Frontal cortex (tissue), 4 donors: ENCODE data around the gene DDX10. TPM values are rescaled to one million over a fixed set of nuclear protein-coding genes. Genes with fewer than 3 reads are reported as not detected.

Experiments
- DNase-seq, 2 donors: peaks; one replicate each; pipeline ENCODE4 v3.0.0; 2012; ENCODE audit warnings: low spot score in 2 of 2
- FAIRE-seq: peaks from 2 replicates; lab custom pipeline; 2012; peaks lifted over from hg19 to GRCh38; lab: Jason Lieb, UNC
- total RNA-seq: library from RNA; depleted of rRNA; stranded (reverse); fragments of >200 nt; gene quantifications from one replicate; pipeline ENCODE4 v1.2.3, GENCODE V29; 2014
- donor health status: control.
- donor health status: control.
- donor health status: control.

DDX10 gene
- total RNA-seq, 1 donor from 2014 or later, result 31.4 TPM

- DNase-seq, result no peak
- FAIRE-seq, result no peak
Observed at GRCh38 chr11:108922241-108922640, 257.4 kb downstream of the DDX10 start.

GRCh38 chr11:108923413-108923812 is 258.5 kb downstream of the DDX10 start:
- no peak for DNase-seq
- FAIRE-seq, result no peak

DNA sequence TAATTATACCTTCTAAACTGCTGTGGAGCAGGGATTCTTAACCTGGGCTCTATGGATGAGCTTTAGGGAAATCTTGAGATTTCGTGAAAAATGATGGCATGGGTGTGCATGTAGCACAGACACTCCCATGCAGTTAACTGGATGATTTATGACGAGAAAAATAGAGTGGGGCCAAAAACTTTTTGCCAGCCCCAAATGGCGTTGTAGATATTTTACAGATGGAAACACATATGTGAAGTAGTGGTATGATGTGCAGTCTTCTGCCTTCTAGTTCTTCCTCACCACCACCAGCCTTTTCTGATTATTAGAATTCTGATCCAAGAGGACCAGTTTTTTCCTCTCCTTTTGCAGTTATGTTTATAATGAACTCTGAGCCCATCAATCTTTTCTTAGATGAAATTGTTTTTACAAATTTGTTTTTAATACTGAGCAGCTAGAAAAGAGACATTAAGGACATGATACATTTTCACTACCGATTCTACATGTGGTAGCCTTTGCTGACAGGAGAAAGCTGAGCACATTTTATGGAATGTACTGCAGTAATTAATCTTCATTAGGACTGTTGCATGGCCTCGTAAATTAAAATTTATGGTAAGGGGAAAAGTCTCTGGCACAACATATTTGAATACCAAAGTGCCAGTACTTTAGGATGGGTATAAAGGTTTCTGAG is 261.4 kb downstream of the DDX10 start:
- no peak for FAIRE-seq
- no peak for DNase-seq

GRCh38 chr11:108926841-108927577 is 262.1 kb downstream of the DDX10 start:
- no peak for DNase-seq
- FAIRE-seq, result no peak

- no peak for FAIRE-seq
Observed at GRCh38 chr11:108927791-108928545, 263.1 kb downstream of the DDX10 start.

GRCh38 chr11:108929241-108929640 is 264.4 kb downstream of the DDX10 start:
- no peak for FAIRE-seq

More at GRCh38 chr11:108927791-108928545, 263.1 kb downstream of the DDX10 start:
- no peak for DNase-seq

DNA sequence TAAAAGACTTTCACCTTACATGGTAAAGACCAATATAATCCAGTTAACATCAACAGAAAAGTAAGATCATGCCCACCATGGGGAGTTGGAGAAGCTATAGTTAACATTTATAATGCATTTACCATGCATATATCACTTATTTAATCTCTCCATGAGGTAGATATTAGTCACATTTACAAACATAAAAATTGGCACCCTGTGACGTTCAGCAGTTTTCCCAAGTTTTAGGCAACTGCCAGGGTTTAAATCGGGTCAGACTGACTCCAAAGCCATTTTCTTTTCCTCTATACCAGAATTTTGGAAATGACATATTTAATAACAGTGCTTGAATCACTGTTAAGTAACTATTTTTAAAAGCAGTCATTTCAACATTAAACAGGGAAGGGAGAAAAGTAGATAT is 266.3 kb downstream of the DDX10 start:
- DNase-seq (no peak), FAIRE-seq (no peak)

More at GRCh38 chr11:108929241-108929640, 264.4 kb downstream of the DDX10 start:
- no peak for DNase-seq

- DNase-seq, result no peak
- FAIRE-seq, result no peak
Observed at GRCh38 chr11:108933630-108934029, 268.8 kb downstream of the DDX10 start.

DNA sequence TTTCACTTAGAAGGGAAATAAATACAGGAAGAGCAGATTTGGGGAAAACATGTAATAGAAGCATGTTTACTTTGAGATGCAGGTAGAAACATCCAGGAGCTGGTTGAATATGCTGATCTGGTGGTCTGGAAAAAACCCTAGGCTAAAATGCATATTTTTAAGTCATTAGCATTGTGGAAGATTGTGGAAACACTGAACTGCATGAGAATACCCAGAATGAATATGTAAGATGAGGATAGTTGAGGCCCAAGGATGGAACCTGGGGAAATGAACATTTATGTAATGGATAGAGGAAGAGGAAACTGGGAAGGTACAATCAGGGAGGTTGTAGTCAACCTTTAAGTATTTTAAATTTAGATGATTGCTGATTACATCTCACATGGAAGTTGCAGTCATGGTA is 269.4 kb downstream of the DDX10 start:
- FAIRE-seq (no peak), DNase-seq (no peak)

DNA sequence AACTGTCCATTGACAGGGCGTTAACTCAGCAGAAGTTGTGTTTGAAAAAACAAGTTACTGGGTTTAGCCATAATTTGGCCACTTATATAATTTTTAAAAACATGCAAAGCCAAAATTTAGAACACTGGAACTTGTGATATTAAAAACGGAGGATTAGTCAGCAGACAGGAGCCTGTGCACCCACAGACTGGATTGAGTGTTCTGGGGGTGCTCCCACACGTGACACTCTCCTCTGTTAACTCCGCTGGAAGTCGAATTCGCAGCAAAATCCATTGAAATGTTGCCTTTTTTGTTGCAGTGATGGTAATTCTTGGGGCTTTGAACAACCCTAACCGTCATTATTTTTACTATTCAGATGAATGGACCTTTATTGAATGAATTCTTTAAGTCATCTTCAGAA is 269.8 kb downstream of the DDX10 start:
- DNase-seq, result no peak
- FAIRE-seq, result no peak

GRCh38 chr11:108937746-108938145 is 272.9 kb downstream of the DDX10 start:
- no peak for FAIRE-seq

GRCh38 chr11:108938604-108939003 is 273.7 kb downstream of the DDX10 start:
- FAIRE-seq (no peak), DNase-seq (no peak)

More at GRCh38 chr11:108937746-108938145, 272.9 kb downstream of the DDX10 start:
- no peak for DNase-seq

DNA sequence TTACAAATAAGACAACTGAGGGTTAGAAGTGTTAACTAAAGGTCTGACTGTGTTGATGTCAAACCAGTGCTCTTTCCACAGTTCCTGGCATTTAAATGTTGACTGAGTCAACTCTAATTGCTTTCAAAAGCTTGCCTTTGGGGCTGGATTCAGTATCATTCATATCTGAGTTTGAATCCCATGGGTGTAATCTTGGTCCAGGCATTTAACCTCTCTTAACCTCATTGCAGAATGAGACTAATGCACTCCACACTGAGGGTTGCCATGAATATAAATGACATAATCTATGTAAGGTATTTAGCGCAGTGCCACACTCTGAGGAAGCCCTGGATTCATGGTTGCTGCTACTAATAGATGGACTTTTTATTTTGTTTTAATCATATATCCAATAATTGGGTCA is 274.3 kb downstream of the DDX10 start:
- DNase-seq (no peak), FAIRE-seq (no peak)

- no peak for FAIRE-seq
Observed at GRCh38 chr11:108943853-108944252, 279.0 kb downstream of the DDX10 start.

DNA sequence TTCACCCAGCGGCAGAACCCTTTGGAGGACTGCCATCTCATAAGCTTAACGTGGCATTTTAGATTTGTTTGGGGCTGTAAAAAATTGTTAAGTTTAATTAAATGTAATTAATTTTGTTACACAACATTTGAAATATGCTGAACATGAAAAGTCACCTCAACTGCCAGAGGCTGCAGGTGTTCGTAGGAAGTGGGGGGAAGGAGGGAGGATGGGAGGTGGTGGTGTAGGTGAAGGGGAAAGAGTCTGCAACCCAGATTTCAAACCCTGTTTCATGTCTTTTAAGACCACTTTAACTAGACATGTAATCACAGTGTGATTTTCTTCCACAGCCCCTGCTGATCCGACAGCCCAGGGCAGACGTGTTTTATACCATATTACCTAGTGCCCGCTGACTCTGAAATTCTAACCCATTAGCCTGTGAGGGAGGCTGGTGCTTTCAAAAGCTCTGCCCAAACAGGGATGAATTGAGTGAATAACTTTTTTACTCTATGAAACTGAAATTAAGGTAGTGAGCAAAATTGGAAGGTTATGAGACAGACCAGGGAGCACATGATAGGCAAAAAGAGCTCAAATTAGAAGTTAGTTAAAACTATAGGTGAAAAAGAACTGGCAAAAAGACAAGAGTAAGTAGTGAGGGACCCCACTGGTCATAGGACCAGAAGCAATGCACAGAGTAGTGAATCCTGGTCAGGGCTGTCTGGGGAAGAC is 279.8 kb downstream of the DDX10 start:
- DNase-seq (no peak), FAIRE-seq (no peak)

More at GRCh38 chr11:108943853-108944252, 279.0 kb downstream of the DDX10 start:
- DNase-seq, result no peak

- no peak for FAIRE-seq
- no peak for DNase-seq
Observed at GRCh38 chr11:108945341-108945740, 280.5 kb downstream of the DDX10 start.

- FAIRE-seq (no peak), DNase-seq (no peak)
Observed at GRCh38 chr11:108947654-108948570, 283.0 kb downstream of the DDX10 start.

GRCh38 chr11:108958368-108959104 is 293.7 kb downstream of the DDX10 start:
- no peak for FAIRE-seq
- no peak for DNase-seq
